CD1c-positive myeloid dendritic cell (primary cell): ENCODE data around the gene WNT8A.
"Not testable (repeated sequence)": the region's sequence is repeated elsewhere in the genome, so short reads cannot be mapped to it uniquely, and the experiment has no call there.

Experiments used
- DNase-seq: peaks from one replicate; pipeline ENCODE4 v3.0.0-alpha.2; 2016; ENCODE audit errors: extremely low spot score

WNT8A gene, protein sequence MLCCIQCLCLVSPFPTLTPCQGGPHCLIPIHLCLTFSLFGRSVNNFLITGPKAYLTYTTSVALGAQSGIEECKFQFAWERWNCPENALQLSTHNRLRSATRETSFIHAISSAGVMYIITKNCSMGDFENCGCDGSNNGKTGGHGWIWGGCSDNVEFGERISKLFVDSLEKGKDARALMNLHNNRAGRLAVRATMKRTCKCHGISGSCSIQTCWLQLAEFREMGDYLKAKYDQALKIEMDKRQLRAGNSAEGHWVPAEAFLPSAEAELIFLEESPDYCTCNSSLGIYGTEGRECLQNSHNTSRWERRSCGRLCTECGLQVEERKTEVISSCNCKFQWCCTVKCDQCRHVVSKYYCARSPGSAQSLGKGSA

DNA sequence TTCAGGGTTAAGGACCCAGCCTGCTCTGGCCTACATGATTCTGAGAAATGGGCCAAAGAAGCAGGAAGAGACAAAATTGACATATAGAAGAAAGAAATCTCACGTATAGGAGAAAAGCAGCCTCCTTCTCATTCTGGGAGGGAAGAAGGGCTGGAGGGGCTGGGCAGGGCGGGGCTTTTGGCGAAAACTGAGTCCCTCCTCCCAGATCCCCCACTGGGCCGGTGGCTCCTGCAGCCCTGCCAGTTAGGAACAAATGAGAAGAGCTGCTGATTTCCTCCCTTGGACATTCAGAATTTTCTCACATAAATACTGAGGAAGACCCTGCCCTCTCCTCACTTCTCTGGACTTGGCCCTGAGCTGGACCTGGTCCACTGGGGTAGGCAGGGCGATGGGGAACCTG lies at the start of gene WNT8A:
TSS of gene WNT8A (plus strand) at position 332 of the 400 bp plus-strand sequence. CDS start 95 bp downstream, outside the sequence.
- DNase-seq, result no peak

DNA sequence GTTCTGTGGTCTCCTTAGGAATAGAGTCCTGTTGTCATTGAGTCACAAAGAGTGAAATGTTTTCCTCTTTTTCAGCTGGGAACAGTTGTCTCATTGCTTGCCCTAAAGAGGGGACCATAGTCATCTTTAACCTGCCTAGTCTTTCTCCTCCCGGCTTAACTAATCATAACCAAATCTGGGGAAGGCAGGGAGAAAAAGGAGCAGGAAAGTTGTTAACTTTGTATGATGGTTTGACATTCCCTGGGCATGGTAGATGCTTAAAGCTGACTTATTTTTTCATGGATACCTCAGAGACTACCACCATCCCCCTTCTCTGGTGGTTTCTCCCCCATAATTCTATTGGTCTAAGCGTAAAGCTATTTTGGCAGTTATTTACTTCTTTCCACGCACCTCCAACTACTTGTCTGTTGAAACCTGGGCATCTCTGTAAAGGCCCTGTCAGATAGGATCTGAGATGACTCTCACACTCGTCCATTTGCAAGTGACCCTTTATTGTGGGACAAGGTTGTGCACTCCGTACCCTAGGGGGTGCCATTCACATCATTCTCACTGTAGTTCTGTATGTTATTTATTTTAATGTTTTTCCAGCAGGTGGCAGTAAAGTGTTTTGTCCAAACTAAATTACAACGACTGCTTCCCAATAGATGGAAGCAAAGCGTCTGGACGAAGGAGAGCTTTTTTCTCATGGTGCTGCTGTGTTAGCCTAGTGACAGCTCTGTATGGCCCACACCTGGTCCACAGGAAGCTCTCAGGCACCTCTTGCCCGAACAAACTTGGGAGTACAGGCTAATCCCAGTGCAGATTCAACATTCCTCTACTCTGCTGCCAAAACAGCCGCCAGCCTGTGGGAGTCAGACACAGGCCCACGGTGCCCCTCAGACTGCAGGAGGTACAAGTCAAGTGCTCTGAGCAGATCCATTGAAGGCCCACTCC lies 48.0 kb upstream of the WNT8A start:
- DNase-seq, result peak; percentile 90

DNA sequence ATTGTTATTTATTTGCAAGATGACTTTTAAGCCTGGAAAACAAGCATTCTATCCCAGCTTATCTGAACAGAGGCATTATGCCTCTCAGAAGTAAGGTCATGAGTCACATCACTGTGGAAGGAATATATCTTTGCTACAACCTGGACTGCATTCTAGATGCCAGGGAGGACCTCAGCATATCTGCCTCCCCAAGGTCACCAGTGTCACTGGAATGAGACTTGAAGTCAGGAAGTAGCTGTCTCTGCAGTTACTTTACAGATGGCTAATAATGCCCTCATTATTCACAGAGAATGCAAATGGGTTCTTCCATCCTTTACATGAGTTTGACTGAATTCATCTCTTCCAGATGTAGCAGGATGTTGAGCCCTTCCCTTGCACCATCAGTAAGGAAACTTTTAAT lies 46.6 kb upstream of the WNT8A start:
- DNase-seq, result no peak

DNA sequence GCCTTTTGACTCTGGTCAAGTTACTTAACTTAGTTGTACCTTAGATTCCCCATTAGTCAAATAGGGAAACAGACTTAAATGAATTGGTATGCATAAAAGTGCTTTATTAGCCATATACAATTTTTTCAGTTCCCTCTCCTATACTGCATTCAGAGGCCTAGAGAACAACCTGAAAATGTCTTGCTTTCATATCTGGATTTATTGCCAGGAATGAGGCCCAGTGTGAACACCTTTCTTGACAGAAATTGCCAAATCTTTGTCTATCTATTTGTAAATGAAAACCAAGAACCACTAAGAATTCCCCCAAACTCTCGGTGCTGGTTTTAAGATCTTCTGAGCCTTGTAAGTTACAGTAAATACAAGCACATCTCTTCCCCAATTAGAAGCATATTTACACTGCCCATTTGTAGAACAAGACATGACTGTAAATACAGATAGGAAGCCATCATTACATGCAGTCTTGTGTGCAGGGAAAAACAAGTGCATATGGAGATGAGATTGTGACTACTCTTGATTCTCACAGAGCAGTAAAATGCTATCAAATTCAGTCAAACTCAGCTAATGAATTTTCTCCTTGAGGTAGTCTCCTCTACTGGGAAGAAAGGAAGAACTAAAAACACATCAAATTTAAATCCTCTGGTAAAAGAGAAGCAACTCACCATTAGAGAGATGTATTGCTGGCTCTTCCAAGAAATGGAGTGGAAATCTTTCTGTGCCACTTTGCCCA lies 45.8 kb upstream of the WNT8A start:
- no peak for DNase-seq

DNA sequence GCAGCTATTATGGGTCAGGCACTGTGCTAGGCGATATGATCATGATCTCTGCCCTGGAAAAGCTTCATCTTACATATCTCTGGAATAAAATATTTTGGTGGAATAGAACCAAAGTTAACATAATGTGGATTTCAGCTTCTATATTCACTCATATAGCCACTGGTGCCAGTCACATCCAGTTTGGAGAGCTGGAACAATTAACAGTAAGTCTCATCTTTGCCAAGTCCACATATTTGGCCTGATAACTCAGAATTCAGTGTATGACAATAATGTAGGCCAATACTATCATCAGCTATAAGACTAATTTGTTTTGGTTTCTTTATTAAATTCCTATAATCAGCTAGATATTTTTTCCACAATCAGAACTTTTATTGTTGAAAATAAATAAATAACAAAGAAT lies 45.0 kb upstream of the WNT8A start:
- no peak for DNase-seq

DNA sequence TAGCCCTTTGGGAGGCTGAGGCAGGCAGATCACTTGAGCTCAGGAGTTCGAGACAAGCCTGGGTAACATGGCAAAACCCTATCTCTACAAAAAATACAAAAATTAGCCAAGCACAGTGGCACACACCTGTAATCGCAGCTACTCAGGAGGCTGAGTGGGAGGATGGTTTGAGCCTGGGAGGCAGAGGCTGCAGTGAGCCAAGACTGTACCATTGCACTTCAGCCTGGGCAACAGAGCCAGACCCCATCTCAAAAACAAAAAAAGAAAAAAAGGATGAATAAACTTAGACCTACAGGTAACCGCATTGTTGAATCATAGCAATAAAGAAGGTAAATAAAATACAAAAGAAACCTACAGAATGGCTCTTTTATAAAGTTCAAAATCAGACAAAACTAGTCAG lies 38.5 kb upstream of the WNT8A start:
- DNase-seq, result not testable (repeated sequence)

DNA sequence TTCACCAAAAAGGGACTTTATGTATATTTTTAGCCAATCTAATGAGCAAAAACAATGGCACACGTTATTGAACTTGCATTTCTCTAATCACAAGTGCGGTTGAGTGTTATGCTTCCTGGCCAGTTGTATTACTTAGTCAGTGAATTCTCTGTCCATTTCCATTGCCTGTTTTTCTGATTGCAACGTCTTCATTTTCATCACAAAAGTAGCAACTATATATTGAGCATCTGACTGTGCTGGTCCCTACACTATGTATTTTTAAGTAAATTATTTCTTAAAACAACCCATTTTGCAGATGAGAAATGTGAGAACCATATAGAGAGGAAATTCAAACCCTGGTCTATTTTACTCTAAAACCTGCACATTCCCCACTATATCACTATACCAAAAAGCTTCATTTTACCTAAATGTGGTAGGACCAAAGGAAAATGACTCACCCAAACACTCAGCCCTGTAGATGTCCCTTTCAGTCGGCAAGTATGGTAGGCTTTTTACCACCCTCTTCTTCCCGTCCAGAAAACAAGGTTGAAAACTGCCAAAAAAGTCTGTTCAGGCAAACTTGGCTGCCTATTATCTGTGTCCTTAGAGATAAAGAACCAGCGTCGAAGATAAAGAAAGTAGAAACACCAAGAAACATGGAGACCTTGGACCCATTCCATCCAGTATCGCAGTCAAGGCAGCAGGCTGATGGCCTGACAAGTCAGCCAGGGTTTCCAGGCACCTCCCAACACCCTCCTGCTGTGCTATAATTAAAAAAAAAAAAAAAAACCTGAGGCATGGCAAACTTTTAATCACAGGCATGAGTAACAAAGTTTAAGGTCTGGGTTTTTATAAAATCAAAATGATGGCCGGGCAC lies 32.2 kb upstream of the WNT8A start:
- no peak for DNase-seq

DNA sequence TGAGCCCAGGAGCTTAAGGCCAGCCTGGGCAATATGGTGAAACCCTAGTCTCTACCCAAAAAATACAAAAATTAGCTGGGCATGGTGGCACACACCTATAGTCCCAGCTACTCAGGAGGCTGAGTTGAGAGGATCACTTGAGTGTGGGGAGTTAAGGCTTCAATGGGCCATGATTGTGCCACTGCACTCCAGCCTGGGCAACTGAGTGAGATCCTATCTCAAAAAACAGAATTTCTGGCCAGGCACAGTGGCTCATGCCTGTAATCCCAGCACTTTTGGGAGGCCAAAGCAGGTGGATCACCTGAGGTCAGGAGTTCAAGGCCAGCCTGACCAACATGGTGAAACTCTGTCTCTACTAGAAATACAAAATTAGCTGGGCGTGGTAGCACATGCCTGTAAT lies 31.1 kb upstream of the WNT8A start:
- not testable (repeated sequence) for DNase-seq

DNA sequence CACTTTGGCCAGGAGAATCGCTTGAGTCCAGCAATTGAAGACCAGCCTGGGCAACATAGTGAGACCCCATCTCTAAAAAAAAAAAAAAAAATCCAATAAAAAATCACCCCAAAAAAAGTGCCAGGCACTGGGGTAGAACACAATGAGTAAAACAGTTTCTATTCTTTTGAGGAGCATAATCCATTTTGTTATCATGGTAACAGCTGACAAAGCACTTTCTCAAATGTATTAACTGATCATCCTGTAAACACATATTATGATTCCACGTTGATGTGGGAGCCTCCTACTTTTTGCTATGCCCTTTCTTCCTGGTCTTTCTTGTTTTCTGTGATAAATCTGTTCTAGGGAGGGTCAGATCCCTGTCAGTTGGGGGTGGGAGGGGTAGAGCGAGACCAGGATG lies 30.3 kb upstream of the WNT8A start:
- no peak for DNase-seq

DNA sequence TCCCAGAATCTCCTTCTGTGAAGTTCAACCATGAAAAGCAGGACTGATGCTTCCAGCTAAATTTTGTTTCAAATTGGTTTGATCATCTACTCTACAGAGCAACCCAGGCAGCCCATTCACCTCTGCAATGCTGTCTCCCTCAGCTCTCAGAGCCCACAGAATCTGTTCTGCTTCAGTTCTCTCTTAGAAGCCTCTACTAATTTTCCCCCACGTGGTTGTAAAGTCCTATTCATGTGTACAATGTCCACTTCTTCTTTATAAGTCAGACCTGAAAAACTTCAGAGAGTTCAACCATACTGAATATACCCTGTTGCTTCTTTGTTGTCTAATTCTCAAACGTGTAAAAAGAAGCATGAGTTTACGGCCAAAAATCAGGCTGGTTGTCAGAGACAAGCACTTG lies 29.6 kb upstream of the WNT8A start:
- DNase-seq, result no peak

DNA sequence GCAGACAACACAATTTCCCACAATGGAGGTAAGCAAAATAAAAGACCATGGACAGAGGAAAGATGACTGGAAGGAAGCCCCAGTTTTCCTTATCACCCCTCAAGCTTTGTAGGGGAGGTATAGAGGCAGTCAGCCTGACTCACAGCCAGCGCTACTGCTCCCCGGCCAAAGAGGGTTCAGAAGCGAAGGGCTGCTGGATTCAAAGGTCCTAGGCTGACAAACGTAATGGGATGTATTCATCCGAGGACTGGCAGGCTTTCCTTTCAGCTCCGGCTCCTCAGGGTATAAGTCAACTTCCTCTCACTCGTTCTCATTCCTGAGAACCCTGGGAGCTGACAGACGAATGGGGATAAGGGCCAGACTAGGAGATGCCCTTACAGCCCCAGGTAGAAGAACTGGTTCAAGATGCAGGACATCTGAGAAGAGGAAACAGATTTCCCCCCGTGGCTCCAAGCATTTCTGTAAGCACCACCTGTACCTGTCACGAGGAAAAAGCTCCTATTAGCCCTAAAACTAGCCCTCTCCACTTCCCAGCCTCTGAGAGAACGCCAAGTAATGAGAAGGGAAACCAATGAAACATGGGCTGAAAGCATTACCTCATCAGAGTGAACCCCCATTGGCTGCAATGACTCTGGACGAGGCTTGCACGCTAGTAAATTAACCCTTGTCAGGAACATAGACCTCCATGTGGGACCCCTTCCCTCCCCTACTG lies 28.8 kb upstream of the WNT8A start:
- DNase-seq, result no peak

DNA sequence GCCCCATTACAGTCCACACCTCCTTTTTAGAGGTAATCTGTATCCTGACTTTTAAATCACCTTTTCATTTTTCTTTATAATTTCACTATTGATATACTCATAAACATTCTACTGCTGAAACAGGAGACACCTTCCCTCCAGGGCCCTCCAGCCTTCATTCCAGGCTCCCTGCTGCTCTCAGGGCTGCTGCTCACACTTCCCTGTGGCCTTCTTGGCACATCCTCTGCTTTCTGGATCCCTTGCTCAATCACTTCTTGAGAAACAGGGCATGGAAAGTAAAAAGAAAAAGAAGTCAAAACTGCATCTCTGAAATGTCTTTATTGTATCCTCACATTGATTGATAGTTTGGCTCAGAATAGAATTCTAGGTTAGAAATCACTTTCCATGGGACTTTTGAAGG lies 19.3 kb upstream of the WNT8A start:
- DNase-seq, result no peak

DNA sequence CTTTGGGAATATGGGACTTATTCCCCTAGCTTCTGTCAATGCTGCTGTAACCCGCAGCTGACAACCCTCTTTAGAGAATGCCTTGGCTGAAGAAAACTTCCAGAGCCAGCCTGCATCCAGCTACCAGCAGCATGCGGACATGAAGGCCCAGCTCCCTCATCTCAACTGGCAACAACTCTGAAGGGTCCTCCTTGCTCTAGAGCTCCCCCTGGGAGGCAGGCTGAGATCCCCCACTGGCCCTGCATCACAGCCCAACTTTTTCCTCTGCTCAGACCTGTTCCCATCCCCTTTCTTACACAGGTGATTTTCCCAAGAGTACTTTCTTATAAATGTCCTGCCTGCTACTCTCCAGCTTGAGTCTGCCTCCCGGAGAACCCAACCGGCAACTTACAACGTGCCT lies 18.7 kb upstream of the WNT8A start:
- DNase-seq, result no peak

DNA sequence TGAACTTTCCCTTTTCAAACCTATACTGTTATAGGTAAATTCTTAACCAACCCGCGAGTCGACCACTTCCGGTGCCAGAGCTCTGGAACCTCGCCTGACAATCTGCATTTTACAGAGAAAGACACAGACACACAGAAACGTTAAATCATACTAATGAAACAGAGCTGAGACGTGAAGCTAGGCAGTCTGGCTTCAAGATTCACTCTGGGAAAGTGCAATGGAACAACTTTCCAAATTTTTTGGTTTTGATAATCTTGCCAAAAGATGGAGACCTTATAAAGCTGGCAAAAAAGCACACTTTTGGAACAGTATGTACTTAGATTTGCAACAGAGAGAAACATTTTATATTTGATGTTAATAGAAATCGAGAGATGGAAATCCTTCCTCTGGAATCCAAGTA lies 15.9 kb upstream of the WNT8A start:
- no peak for DNase-seq

DNA sequence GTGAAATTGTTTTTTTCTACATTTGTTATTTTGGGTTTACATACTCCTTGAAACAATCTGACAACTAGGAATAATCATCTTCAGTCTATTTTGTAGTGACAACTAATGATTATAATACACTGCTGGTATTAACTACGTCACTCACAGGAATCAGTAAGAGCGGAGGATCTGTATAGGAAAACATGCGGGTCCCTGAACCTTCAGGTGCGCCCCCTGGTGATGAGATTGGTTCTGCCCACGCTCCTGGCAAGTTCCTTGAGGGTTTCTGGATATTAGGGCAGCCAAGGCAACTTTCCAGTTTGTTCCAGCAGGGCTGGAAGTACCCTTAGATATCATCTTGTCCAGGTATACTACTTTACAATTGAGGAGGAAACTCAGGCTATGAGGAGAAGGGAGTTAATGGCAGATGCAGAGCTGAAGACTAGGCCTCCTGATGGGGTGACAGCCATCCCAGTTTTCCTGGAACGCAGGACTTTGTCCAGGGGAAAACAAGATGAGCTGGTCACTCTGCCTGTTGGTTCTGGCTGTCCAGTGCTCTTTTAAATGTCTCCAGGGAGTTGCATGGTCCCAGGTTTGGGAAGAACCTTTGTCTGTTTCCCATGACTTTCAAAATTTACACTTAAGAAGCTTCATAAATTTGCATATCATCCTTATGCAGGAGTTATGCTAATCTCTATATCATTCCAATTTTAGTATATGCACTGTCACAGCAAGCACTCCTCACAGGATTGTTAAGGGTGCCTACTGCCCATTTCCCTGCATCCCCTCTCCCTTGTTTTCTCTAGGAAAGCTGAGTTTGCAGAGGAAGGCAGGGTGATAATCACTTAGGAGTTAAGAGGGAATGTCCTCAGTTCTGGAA lies 14.9 kb upstream of the WNT8A start:
- DNase-seq, result peak; percentile 78

DNA sequence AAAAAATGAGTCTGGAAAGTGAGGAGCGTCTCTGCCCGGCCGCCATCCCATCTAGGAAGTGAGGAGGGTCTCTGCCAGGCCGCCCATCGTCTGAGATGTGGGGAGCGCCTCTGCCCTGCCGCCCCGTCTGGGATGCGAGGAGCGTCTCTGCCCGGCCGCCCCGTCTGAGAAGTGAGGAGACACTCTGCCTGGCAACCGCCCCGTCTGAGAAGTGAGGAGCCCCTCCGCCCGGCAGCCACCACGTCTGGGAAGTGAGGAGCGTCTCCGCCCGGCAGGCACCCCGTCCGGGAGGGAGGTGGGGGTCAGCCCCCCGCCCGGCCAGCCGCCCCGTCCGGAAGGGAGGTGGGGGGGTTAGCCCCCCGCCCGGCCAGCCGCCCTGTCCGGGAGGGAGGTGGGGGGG lies 13.8 kb upstream of the WNT8A start:
- DNase-seq, result not testable (repeated sequence)

DNA sequence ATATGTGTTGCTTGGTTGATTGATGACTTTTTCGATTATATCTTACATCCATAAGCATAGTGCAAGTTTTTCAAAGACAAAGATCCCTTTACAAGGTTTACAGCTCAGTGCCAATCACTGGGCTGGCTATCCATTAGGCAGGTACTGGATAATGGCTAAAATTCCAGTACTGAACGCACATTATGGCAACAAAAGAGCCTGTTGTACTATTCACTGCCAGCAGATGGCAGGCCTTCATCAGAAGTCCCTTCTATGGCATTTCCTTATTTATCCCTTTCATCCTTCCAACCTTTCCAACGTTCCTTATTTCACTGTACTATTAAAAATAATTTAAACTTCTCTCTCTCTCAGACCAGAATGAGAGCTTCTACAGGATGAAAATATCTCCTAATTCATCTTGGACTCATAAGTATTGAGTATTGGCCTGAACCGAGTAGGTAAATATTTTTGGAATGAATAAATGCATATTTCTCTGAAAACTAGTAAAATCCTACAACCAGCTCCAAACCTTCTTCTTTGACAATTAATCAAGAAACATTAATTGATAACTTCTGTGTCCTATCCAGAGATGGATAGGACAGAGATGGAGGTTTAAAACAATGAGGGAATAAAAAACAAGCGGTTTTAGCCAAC lies 6.7 kb upstream of the WNT8A start:
- DNase-seq, result peak; percentile 71

DNA sequence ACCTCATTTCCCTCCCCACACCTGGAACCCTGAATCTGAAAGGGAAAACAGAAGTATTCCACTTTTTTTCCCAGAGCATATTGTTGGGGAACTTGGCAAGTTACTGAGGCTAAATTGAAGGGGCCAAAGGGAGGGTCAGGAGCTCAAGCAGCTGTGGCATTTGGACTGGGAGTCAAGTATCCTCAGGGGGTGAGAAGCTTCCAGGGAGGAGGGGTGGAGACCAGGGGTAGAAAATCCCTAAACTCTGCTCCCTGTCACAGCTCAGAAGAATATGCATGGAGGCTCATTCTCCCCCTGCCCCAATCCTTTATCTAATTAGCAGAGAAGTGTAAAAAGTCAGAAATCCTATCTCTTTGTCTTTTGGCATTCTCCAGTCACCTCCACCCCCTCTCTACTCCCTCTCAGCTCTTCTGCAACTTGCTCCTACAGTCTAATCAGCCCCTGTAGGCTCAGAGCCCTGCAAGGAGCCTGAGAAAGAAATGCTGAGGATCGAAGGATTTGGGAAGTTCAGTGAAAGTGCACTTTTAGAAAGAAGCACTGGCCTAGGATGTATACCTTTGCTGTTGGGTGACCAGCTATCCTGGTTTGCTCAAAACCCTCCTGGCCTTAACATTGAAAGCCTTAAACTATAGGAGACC lies 5.7 kb upstream of the WNT8A start:
- DNase-seq, result no peak

DNA sequence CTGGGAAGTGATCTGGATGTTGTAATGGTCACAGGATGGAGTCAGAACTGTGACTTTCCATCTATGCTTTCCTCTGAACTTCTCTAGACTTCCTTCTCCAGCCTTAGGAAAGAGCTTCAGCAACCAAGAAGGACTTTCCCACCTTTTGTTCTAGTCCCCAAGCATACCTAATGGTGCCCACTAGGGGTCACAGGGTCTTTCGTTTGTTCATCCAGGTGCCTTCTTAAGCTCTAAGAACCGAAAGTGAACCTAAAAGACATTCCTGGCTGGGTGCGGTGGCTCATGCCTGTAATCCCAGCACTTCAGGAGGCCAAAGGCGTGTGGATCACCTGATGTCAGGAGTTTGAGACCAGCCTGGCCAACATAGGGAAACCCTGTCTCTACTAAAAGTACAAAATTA lies 1.8 kb upstream of the WNT8A start:
- no peak for DNase-seq
